ENCODE measurements around the gene IYD. TPM values are rescaled to one million over a fixed set of nuclear protein-coding genes. Genes with fewer than 3 reads are reported as not detected.

Gene IYD
- total and polyA plus RNA-seq, 10 donors, result not detected

DNA sequence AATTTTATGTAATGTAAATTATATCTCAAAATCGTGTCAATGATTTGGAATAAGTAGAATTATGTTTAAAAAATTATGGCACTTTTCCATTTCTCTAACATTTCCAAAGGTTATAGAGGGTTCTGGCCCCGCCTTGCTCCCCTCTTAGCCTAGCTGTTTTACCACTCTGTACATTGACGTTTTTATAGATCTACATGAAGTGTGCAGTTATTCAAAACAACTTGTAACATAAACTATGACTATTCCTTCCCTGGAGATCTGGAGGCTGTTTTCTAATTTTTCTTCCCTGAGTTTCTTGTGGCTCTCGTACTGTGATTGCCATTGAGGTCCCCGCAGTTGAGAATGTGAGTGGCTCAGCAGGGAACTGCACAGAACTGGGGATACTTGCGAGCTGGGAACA lies 48.4 kb downstream of the IYD start:
- TF ChIP-seq POLR2AphosphoS5 (IDR thresholded peaks at IDR 0.05), result no peak
- no peak for TF ChIP-seq POLR2A (IDR thresholded peaks at IDR 0.05)
- TF ChIP-seq, protein P1, sequence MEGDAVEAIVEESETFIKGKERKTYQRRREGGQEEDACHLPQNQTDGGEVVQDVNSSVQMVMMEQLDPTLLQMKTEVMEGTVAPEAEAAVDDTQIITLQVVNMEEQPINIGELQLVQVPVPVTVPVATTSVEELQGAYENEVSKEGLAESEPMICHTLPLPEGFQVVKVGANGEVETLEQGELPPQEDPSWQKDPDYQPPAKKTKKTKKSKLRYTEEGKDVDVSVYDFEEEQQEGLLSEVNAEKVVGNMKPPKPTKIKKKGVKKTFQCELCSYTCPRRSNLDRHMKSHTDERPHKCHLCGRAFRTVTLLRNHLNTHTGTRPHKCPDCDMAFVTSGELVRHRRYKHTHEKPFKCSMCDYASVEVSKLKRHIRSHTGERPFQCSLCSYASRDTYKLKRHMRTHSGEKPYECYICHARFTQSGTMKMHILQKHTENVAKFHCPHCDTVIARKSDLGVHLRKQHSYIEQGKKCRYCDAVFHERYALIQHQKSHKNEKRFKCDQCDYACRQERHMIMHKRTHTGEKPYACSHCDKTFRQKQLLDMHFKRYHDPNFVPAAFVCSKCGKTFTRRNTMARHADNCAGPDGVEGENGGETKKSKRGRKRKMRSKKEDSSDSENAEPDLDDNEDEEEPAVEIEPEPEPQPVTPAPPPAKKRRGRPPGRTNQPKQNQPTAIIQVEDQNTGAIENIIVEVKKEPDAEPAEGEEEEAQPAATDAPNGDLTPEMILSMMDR (IDR thresholded peaks at IDR 0.05 in 8 of 11, conservative IDR thresholded peaks at IDR 0.05 in 3 of 11), result no peak
- DNase-seq, result no peak
- peaks cover 0 to 20% (median 10%) of the 10 kb centered on the region in 6 donors for H3K4me1 ChIP-seq
- no peaks in the 10 kb centered on the region for H3K36me3 ChIP-seq
- H3K4me3 ChIP-seq, result no peak overlapping the region
- no peaks in the 10 kb centered on the region for H3K27me3 ChIP-seq (replicated peaks in 1 of 7)
- WGBS, 5 donors, result 75 to 81% (median 80%) methylated on average over 6 of the region's 6 CpGs
- no peaks in the 10 kb centered on the region for H3K9me3 ChIP-seq
- H3K27ac ChIP-seq, result peak overlapping the region in 1 of 8 donors; percentile 92
- intact Hi-C loops (cut with DNase I; ENCODE audit: low total_unique reads), result loop anchor here (10.0 kb wide), 1 partner anchor 188 kb away; no protein-coding TSS in a partner anchor

DNA sequence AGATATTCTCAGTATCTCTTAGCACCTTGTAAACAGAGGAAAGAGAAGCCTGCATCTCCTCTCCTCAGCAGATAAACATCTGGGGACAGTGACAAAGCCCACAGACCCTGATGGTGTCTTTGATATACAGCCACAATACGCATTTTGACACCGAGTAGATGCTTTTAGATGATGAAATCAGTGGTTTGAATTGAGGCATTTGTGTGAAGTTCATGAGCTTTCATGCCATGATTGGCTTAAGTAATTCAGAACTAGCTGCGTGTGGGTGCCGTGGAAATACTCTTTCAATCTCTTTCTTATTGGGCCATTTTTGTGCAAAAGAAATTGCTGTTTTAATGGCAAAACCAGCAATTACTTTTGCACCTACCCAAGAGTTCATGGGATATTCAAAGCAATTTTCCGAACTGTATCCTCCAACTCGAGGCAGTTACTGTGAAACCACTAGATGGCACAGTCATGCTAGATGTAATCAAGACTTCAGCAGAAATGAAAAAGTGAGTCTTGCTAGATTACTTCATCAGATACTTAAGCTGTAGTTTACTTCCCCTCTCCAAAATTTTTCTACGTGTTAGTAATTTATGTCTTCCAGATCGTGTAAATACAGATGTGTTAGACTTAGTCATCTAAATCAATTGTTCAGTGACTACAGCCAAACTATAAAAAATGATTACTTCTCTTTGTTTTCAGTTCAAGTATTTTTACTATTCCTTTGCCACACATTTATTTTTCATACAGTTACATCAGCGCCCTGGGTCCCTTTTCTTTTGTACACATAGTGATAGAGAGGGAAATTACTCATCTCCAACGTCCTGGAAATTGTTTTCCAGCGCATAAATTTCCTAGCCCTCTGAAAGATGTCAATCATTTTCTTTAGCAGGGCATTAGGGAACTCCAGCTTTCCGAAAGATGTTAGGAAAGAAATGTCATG lies 49.4 kb downstream of the IYD start:
- peak overlapping the region; percentile 65 to 92 (median 82) for H3K27ac ChIP-seq
- 5 to 10% (median 8%) methylated on average over 12 of the region's 12 CpGs for WGBS, 5 donors

DNA sequence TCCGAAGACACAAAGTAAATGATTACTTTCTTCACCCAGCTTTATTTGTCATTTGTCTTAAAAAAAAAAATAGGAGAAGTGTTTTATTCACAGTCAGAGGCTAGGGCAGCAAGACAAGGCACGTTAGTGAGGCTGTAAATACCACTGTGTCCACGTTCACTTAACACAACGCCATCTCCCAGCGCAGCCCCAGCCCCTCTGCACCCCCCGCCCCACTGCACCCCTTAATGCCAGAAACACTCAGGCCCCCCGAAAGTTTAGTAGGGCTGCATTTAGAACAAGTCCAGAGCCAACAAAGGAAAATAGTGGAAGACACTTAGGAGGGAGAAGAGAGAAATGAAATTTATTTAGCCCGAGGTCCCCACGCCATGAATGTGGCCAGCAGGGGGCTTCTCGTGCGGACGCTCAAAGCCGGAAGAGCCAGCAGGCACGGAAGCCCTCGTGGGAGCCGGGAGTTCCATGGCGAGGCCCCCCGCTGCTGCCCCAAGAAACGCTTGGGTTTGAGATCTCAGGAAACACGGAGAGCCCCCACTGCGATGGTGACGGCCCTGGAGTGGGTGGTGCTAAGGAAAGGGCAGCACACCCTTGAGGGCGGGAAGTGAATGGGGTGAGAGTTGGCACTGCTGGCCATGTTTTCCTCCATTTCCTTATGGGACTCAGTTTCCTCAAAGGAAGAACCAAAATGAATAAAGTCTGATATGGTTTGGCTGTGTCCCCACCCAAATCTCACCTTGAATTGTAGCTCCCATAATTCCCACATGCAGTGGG lies 50.2 kb downstream of the IYD start:
- DNase-seq, result peak; percentile 91
- no peaks in the 10 kb centered on the region for H3K9me3 ChIP-seq
- TF ChIP-seq, protein P1 (IDR thresholded peaks at IDR 0.05 in 8 of 11, conservative IDR thresholded peaks at IDR 0.05 in 3 of 11), result peak; percentile 39 to 85 (median 68)
- TF ChIP-seq POLR2A (IDR thresholded peaks at IDR 0.05) (no peak), POLR2AphosphoS5 (IDR thresholded peaks at IDR 0.05) (peak; percentile 49 to 71 (median 67))
- H3K27me3 ChIP-seq (replicated peaks in 1 of 7), result no peaks in the 10 kb centered on the region
- peaks cover 0 to 20% (median 8%) of the 10 kb centered on the region in 6 donors for H3K4me1 ChIP-seq
- WGBS, 5 donors, result 4 to 6% (median 5%) methylated on average over 23 of the region's 23 CpGs
- H3K36me3 ChIP-seq, result no peaks in the 10 kb centered on the region
- peak overlapping the region in 7 of 8 donors; percentile 23 to 66 (median 30) for H3K4me3 ChIP-seq
- intact Hi-C loops (cut with DNase I; ENCODE audit: low total_unique reads), result loop anchor here (2.0 to 10.0 kb wide), 2 partner anchors 186 to 396 kb away; no protein-coding TSS in a partner anchor
- H3K27ac ChIP-seq, result peak overlapping the region; percentile 65 to 92 (median 82)

More for the DNA sequence above, 49.4 kb downstream of the IYD start:
- no peaks in the 10 kb centered on the region for H3K9me3 ChIP-seq
- intact Hi-C loops (cut with DNase I; ENCODE audit: low total_unique reads), result loop anchor here (2.0 to 10.0 kb wide), 2 partner anchors 187 to 397 kb away; no protein-coding TSS in a partner anchor
- DNase-seq, result no peak
- H3K4me3 ChIP-seq, result peak overlapping the region in 7 of 8 donors; percentile 23 to 66 (median 30)
- H3K4me1 ChIP-seq, result peaks cover 0 to 20% (median 10%) of the 10 kb centered on the region in 6 donors
- H3K36me3 ChIP-seq, result no peaks in the 10 kb centered on the region
- H3K27me3 ChIP-seq (replicated peaks in 1 of 7), result no peaks in the 10 kb centered on the region
- TF ChIP-seq POLR2AphosphoS5 (IDR thresholded peaks at IDR 0.05), result no peak
- TF ChIP-seq, protein P1 (IDR thresholded peaks at IDR 0.05 in 8 of 11, conservative IDR thresholded peaks at IDR 0.05 in 3 of 11), result peak; percentile 52 to 90 (median 77)
- TF ChIP-seq POLR2A (IDR thresholded peaks at IDR 0.05), result no peak
